A673 (cell line): ENCODE results near the gene NEUROD2.

Experiments used
- CTCF ChIP-seq: fragments of 300-800, 200-600 bp; sonication (generic); conservative IDR thresholded peaks from 2 replicates; pipeline ENCODE4 v1.5.1; 2017; ENCODE audit warnings: low read depth, mild to moderate bottlenecking, antibody characterized with exemption, low read length, moderate library complexity, mixed read lengths
- EZH2 ChIP-seq: fragments of 200-600 bp; sonication (generic); IDR thresholded peaks from 2 replicates; pipeline ENCODE4 v1.6.1; 2017; ENCODE audit warnings: borderline replicate concordance, low read depth, mild to moderate bottlenecking, mixed read lengths, antibody characterized with exemption, low read length; ENCODE audit not compliant: poor library complexity, severe bottlenecking

GRCh38 chr17:39579318-39580081, 28.2 kb downstream of the NEUROD2 start:
- TF ChIP-seq CTCF (no peak), EZH2 (no peak)
